SIG-M5 treated with dmso at 0.1 percent for 504 hours (cell line): Measurements from ENCODE around the gene KCNJ18.
"Not testable (repeated sequence)": the region's sequence is repeated elsewhere in the genome, so short reads cannot be mapped to it uniquely, and the experiment has no call there.

Experiments used
- DNase-seq: peaks from one replicate; lab custom pipeline; 2025; ENCODE audit not compliant: unreplicated experiment; lab: John Stamatoyannopoulos, UW

KCNJ18 gene

GRCh38 chr17:21670361-21671155, 21.8 kb upstream of the KCNJ18 start:
- not testable (repeated sequence) for DNase-seq

- not testable (repeated sequence) for DNase-seq
These were observed 20.9 kb upstream of the KCNJ18 start for GRCh38 chr17:21671437-21671836.

- not testable (repeated sequence) for DNase-seq
These were observed 20.5 kb upstream of the KCNJ18 start for GRCh38 chr17:21671871-21672270.

- not testable (repeated sequence) for DNase-seq
These were observed 18.7 kb upstream of the KCNJ18 start for GRCh38 chr17:21673451-21674241.

GRCh38 chr17:21674242-21674731, 18.0 kb upstream of the KCNJ18 start:
- no peak for DNase-seq

GRCh38 chr17:21674891-21675738, 17.2 kb upstream of the KCNJ18 start:
- not testable (repeated sequence) for DNase-seq

- DNase-seq, result not testable (repeated sequence)
These were observed 16.6 kb upstream of the KCNJ18 start for GRCh38 chr17:21675739-21676130.

GRCh38 chr17:21676281-21677111, 15.8 kb upstream of the KCNJ18 start:
- no peak for DNase-seq

GRCh38 chr17:21677126-21677910, 15.0 kb upstream of the KCNJ18 start:
- DNase-seq, result no peak

GRCh38 chr17:21677911-21678310, 14.4 kb upstream of the KCNJ18 start:
- no peak for DNase-seq

GRCh38 chr17:21678393-21679081, 13.8 kb upstream of the KCNJ18 start:
- no peak for DNase-seq

GRCh38 chr17:21679256-21680146, 12.8 kb upstream of the KCNJ18 start:
- no peak for DNase-seq

GRCh38 chr17:21680366-21680765, 12.0 kb upstream of the KCNJ18 start:
- no peak for DNase-seq

- not testable (repeated sequence) for DNase-seq
These were observed 11.4 kb upstream of the KCNJ18 start for GRCh38 chr17:21680850-21681351.

- not testable (repeated sequence) for DNase-seq
These were observed 10.7 kb upstream of the KCNJ18 start for GRCh38 chr17:21681576-21681975.

- not testable (repeated sequence) for DNase-seq
These were observed 10.2 kb upstream of the KCNJ18 start for GRCh38 chr17:21682130-21682529.

- not testable (repeated sequence) for DNase-seq
These were observed 9.1 kb upstream of the KCNJ18 start for GRCh38 chr17:21683142-21683712.
